CD4-positive, alpha-beta T cell treated with Interferon gamma for 1 hour (primary cell): ENCODE results near the gene STOM.
"Not testable (repeated sequence)": the region's sequence is repeated elsewhere in the genome, so short reads cannot be mapped to it uniquely, and the experiment has no call there.

Source experiments
- DNase-seq: peaks from one replicate; pipeline ENCODE4 v3.0.0-alpha.2; 2020

STOM gene

DNA sequence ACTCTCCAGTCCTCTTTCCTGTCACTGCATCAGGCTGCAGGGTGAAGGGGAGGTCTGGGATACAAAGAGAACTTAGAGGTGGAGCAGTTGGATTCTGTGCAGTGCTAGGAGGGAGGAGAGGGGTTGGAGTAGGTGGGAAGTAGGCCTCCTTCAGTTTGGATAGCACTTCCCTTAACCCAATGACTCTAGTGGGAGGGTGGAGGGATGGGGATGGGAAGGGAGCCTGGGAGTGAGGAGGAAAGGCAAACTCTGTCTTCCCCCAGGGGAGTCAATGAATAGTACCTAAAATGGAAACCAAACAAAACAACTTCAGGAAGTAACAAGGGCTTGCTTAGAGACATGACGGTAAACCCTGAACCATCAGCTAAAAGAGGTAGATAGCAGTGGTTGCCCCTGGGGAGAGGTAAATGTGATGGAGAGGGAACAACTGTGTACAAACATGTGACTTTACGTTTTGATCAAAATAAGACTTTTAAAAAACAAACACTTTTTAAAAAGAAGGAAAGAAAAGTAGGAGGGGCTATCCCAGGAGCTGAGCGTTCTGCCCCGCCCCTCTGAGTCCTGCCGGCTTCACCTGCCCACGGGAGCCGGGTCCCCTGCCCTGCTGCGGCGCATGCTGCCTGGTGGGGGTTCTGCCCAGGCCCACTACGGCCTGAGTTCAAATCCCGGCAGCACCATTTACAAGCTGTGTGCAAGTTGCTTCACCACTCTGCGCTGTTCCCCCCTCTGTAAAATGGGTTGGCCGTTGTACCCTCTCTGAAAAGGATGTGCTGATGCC is 71.2 kb downstream of the STOM start:
- no peak for DNase-seq

DNA sequence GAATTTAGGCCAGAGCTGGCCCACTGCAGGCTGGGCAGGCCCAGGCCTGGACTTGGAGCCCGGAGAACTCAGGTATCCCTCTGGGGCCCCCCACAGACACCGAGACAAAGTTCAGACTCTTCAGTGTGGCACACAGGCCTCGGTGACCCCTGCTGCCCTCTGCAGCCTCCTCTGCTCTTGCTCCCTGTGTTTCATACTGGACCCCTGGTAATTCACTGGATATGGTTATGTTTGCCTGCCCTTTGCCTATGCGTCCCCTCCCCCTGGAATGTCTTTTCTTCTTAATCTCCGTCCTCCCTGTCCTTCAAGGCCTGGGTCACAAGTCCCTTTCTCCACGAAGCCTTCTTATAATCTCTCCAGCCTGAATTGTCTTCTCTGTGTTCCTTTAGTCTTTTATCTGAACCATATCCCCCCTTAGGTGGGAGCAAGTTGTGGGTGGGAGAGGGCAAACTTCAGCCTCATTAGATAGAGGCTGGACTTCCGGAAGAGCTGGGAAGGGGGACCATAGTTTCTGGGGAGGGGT is 72.0 kb downstream of the STOM start:
- no peak for DNase-seq

DNA sequence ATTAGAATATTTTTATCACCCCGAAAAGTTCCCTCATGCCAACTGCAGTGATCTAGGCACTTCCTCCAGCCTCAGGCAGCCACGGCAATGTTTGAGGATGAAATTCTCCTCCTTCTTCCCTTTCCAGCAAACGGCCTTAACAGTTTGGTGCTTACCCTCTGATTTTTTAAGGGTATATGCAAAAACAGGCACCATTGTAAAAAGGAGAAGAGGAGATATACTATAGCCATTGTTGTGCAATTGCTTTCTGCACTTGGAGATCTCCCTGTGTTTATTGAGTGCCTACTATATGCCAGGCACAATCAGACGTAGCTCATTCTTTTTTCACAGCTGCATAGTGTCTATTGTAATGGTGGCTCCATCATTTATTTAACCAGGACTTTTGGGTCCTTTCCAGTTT is 72.7 kb downstream of the STOM start:
- no peak for DNase-seq

GRCh38 chr9:121296213-121297127 is 73.6 kb downstream of the STOM start:
- no peak for DNase-seq

DNA sequence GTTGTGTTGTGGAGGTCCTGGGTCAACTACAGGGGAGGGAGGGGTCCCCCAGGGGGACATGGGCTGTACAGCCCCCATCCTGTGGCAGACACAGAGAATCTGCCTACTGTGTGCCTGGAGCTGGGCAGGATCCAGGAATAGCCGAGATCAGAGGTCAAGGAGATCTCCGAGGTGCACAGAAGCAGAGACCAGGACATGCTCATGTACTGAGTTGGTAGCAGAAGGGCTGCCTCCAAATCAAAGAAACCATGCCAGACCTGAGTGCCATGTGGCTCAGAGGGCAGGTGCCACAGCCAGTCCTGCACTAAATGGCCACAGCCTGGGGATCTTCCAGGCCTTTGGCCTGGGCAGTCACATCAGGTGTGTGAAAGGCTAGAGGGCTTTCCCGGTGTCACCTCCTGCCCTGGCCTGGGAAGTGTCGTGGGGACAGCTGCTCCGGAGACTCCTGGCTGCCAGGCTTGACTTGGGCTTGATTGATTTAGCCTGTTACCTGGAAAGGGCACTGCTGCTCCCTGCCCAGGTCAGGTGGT is 74.3 kb downstream of the STOM start:
- no peak for DNase-seq

GRCh38 chr9:121294866-121295661 is 75.0 kb downstream of the STOM start:
- DNase-seq: no peak

DNA sequence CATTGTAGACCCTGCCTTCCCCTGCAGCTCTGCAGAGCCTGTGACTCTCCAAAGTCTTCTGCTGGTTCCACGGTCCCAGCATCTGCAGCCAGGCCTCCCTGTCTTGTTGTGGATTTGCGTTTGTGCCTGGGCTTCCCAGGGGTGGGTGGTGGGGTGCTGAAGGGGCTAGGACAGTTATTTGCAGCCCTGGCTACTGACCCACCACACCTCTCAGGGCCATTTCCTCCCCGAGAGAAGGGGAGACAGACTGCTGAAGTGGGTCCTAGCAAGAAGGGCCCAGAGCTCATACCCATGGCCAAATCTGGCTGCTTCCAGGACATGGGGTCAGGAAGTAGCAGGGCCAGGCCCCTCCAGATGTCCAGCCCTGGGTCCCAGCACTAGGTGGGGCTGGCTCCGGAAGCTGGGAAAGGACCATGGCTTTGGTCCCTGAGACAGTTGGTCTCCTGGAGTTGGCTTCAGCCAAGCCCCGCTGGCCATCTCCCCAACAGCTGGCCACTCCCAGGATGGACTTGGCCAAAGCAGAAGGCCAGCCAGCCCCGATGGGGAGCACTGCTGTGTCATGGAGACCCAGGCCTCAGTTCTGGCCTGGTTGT is 75.8 kb downstream of the STOM start:
- no peak for DNase-seq

GRCh38 chr9:121292801-121293241 is 77.2 kb downstream of the STOM start:
- no peak for DNase-seq

DNA sequence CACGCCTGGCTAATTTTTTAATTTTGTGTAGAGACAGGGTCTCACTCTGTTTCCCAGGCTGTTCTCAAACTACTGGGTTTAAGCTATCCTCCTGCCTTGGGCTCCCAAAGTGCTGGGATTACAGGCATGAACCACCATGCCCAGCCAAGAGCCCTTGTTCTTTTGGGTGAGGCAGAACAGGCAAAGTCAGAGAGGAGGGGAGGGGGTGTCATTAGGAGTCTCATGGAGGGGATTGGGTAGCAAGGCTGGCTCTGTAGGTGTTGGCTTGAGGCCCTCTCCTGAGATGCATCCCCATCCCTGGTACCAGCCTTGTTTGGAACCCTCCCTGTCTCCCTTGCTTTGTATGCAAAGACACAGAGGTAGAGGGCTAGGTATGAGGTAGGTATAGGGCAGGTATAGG is 78.0 kb downstream of the STOM start:
- DNase-seq: no peak

DNA sequence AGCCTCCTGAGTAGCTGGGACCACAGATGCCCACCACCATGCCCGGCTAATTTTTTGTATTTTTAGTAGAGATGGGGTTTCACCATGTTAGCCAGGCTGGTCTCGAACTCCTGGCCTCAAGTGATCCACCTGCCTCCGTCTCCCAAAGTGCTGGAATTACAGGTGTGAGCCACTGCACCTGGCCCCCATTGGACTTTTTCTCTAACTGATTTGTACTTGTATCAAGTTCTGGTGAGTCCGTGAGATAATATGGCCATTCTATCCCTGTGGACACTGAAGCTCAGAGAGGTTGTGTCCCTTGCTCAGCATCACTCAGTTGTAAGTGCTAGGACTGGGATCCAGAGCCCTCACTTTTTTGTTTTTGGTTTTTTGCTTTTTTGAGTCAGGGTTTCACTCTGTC is 78.5 kb downstream of the STOM start:
- DNase-seq: not testable (repeated sequence)

DNA sequence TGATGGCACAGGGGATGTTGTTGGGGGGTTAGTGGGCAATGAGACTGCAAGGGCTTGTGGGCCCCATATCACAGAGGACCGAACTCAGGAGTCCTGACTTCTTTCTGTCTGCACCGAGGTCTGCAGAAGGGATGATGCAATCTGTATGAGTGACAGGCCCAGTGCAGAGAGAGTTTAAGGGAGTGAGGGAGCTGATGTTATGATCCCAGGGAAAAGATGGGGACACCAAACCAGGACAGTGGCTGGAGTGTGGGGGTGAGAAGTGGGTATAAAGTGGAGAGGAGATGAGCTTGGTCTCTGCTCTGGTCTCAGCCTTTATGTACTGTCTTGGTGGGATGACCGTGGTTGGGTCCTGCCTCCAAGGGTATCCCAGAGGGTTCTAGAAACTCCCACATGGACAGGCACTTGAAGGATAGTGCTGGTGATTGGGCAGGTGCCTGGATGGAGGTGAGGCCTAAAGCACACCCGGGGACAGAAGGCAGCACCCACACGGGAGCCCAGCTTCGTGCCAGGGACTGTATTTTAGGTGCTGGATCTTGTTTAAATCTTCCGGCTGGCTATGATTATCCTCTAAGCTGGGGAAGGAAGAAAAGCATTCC is 80.2 kb downstream of the STOM start:
- DNase-seq: no peak

- DNase-seq: no peak
Observed at GRCh38 chr9:121289026-121289771, 80.9 kb downstream of the STOM start.
